UCSD-AML1 (cell line): ENCODE results near the gene OR2W1.

Experiments used
- DNase-seq: peaks from one replicate; lab custom pipeline; 2025; ENCODE audit not compliant: unreplicated experiment; lab: John Stamatoyannopoulos, UW

Gene OR2W1

DNA sequence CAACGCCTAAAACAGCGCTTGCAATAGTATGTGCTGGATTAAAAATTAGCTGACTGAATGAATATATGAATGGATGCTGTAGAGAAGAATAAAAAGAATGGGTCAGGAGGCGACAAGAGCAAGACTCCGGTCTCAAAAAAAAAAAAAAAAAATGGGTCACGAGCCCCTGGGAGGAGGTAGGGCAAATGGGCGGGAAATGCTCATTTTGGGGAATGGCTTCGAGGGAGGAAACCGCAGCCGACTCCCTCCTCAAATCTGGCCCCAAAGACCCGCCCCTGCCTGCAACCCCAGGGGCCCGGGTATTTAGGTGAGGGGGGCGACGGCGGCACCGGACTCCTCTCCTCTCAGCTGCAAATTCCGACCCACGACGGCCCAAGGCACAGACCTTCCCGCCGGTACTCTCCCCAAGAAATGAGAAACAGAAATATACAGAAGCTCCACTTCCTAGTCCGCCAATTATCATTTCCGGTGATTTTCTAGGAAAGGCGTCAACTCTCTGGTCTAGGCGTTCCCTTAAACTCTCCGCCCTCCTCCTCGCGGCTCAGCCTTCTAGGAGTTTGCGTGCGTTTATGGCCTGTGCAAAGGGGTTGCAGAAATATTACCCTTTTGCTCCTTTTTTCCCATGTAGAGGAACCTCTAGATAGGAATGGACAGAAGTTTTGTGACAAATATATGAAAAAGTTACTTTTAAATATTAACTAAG is 39.6 kb downstream of the OR2W1 start, which contains the start of gene ZNF311:
ZNF311 (minus strand) TSS at position 133 of the 703 bp plus-strand sequence. CDS start 1,361 bp downstream, outside the sequence.
- DNase-seq: peak; percentile 37

GRCh38 chr6:28996844-28997510 is 48.0 kb downstream of the OR2W1 start:
- no peak for DNase-seq

DNA sequence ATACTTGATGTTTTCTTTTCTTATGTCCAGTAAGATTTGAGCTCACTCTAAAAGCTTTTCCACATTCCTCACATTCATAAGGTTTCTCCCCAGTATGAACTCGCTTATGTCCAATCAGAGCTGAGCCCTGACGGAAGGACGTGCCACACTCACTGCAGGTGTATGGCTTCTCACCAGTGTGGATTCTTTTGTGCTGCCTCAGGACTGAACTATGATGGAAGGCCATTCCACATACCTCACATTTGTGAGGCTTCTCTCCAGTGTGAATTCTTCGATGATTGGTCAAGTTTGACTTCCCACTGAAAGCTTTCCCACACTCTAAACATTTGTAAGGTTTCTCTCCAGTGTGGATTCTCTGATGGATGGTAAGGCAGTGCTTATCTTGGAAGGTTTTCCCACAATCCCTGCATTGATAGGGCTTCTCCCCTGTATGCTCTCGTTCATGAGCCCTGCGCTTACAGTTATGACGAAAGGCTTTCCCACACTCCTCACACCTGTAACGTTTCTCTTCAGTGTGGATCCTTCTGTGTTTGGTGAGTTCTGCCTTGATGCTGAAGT is 49.8 kb downstream of the OR2W1 start:
- DNase-seq: no peak
